Stimulated activated CD8-positive, alpha-beta memory T cell treated with anti-CD3 and anti-CD28 coated beads, Interleukin-12 subunit alpha, Interleukin-12 subunit beta, amount 100 ng/mL, for 24 hours (primary cell): ENCODE measurements around the gene SRCIN1.
"Not testable (repeated sequence)": the region's sequence is repeated elsewhere in the genome, so short reads cannot be mapped to it uniquely, and the experiment has no call there.

Source experiments
- DNase-seq: peaks from one replicate; pipeline ENCODE4 v3.0.0-alpha.2; 2020; ENCODE audit errors: extremely low read depth

Gene SRCIN1

DNA sequence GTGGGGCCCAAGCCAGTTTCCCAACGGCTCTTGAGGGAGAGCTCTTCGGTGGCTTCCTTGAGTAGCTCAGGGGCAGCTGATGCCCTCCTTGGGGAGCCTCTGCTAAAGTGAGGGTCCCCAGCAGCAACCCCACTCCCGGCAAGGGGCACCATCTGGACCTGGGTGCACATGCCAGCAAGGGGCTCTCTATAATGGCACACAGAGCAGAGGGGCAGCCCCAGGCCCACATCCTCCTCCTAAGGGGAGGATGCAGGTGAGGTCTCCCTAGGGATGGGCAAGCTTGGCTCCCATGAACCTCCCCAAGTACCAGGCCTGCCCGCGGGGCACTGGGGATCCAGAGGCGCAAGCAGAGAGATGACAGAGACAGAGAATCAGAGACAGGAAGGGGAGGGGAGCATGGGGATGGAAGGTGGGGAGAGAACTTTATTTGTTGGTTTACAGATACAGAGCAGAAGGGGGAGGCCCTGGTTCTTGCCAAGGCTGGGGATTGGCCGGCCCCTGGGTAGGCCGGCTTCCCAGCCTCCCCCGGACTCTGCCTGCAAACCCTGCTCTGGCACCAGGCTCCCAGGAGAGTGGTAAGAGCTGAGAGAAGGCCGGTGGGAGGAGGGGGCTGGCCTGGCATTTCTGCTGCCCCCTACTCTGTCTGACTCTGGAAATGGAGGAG lies 61.4 kb downstream of the SRCIN1 start:
- DNase-seq, result no peak

DNA sequence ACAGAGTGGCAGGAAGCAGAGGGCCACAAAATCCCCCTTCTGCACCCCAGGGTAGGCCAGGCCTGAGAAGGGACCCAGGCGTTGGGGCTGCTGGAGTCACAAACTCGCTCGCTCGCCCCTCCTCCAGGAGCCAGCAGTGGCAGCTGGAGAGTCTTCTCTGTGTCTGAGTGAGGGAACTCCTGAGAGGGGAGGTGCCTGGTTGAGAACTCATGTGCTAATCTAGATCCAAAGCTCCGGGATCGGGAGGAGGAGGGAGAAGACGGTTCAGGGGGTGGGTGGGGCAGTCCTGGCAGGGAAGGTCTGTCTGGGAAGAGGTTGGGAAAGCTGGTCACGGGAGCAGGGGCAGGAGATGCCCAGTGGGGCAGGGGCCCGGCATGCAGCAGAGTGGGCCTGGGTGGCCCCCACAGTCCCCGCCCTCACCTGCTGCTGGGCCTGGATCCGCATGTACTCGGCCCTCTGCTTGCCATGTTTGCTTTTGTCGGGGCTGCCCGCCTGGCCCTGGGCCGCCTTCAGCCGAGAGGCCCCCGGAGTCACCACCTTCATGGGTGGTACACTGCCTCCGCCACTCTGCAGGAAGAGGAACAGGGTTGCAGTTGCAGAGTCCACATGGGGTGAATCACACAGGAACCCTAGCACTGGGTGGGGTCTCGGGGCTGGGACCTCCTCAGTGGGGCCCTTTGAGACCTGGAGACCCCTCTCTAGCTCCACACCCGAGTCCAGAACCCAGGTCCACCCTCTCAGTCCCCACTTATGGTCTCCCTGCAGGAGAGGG lies 62.2 kb downstream of the SRCIN1 start:
- no peak for DNase-seq

DNA sequence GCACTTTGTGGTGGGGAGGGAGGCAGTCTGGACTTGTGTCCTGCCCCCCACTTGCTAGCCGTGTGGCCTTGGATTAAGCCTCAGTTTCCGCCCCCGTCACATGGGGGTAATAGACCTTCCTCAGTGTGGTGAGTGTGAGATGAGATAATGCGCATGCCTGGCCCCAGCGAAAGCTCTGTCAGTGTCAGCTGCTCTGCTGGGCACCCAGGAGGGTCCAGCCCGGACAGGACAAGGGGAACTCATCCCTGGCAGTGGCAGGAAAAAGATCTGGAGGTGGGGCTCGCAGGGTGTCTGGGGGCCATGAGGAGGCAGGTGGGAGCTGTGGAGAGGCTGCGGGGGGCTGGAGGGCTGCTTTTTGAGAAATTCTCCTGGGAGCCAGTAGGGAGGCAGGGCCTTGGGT lies 63.5 kb downstream of the SRCIN1 start:
- no peak for DNase-seq

DNA sequence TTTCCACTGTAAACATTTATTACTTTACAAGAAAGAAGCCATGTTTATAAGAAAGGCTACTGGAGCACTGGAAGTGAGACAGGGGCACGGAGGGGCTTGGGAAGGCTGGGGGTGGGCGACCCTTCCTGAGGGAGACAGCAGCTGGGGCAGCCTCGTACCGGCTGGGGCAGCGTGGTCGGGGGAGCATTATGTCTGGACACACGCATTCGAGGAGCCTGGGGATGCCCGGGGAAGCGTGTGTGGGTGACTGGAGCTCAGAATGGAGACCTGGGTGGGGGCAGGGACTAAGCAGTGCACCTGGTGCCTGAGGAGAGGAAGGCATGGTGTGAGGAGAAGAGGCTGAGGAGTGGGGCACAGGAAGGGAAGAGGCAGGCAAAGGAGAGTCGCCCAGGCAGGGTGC lies 64.5 kb downstream of the SRCIN1 start:
- DNase-seq, result no peak

DNA sequence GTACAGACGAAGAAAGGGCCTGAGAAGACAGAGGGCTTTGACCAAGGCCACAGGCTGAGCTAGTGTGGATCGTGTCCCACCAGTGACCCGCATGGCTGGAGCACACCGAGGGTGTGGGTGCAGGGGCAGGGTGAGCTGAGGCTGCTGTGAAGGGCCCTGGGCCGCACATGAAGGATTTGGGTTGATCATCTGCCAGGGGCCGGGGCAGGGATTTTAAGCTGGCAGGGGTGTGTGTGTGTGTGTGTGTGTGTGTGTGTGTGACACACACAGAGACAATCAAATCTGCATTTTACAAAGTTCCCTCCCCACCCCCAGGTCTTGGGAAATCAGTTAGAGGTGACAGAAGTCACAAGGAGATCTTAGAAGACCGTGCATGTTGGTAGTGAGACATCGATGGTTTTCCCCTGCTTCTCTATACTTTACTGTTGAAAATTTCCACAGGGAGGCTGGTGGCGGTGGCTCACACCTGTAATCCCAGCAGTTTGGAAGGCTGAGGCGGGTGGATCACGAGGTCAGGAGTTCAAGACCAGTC lies 65.2 kb downstream of the SRCIN1 start:
- DNase-seq, result no peak

DNA sequence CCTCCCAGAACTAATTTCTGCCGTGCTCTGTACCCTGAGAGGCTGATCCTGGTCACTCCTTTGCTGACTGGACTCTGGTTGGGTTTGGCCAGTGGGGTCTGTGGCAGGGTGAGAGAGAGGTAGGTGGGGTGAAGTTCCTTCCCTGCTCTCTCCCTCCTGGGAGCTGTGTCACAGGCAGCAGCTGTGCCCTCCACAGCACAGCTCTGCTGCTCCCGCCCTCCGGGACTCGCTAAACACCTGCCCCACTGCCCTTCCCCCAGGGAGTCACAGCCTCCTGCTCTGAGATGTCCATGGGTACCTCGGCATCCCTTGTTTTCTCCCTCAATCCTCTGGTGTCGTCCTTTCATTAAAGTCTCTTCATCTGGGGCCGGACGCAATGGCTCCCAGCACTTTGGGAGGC lies 66.4 kb downstream of the SRCIN1 start:
- no peak for DNase-seq

DNA sequence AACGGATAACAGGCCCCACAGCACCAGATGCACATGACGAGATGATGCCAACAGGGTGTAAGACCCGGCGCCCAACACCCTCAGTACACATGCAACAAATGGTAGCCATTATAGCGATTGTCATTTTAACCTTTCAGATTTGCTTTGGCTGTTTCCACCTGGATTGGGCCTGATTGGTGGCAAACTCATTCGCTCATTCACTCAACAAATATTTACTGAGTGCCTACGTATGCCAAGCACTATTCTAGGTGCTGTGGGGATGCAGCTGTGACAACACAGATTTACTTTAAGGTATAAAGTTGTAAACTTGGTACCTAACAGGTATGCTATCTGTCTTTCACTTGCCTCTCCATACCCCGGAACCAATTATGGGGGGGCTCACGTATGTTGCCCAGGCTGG lies 66.8 kb downstream of the SRCIN1 start:
- DNase-seq, result no peak

DNA sequence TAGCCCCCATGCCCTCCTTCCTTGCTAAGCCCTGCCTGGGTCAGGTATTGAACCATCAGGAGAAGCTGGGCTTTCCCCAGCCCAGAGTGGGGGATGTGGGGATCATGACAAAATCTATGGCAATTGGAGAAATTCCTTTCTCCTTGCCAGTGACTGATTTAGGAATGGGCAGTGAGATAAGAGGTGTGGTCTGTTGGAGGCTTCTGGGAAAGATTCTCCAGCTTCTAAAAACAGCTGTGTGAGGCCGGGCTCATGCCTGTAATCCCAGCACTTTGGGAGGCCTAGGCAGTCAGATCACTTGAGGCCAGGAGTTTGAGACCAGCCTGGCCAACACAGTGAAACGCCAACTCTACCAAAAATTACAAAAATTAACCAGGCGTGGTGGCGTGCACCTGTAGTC lies 69.1 kb downstream of the SRCIN1 start:
- DNase-seq, result no peak

DNA sequence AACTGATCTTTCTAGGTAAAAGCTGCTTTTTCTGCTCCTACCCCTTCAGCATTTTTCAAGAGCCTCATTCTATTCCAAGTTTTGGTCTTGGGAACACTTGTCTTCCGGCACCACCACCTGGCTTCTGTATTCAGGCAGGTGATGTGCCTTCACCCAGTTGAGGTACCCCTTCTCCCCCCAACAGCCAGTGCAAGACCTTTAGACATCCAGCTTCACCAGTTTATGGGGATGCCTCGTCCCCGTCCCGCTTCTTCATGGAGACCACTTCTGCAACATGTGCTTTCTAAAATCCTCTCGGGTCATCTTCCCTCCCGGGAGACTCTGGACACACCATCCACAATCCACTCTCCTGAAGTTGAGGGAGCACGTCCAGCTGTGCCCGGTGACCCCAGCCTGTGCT lies 69.9 kb downstream of the SRCIN1 start:
- DNase-seq, result no peak

DNA sequence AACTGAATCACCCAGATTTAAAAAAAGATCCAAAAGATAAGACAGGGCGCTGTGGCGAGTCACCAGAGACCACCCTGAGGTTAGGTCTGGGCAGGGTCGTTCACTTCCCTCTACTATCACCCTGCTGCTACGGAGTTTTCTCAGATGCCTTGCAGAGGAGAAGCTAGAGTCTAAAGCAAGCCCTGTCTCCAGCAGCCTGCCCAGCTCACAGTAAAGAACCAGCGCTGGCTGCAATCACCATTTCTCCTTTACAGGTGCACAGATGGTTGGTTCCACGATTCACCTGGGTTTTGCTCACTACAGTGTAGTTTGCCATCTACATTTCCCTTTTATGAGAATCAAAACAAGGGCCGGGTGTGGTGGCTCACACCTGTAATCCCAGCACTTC lies 71.3 kb downstream of the SRCIN1 start:
- no peak for DNase-seq

DNA sequence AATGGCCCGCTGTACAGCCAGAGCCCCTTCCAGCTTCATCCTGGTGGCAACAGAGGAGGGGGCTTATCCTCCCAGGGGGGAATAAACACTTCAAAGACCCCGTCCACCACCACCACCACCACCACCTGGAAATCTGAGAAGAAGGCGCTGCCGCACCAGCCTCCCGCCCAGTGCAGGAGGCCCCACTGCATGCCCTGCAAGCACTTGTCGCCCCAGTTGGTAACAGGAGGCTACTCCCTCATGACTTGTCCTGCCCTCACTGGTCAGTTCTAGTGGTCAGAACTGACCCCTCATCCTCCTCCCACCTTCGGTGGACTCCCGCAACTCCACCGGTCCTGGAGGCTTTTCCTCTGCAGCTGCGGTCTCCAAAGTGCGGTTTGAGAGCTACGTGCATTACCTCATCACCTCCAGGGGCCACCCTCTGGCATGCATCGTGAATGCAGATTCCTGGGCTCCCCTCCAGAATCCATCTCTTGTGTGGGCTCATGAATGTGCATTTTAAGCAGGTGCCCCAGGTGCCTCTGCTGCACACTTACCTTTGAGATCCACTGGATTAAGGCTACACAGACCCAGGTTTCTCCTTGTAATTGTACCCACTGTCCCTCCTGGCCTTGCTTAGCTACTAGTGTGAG lies 71.8 kb downstream of the SRCIN1 start:
- no peak for DNase-seq

DNA sequence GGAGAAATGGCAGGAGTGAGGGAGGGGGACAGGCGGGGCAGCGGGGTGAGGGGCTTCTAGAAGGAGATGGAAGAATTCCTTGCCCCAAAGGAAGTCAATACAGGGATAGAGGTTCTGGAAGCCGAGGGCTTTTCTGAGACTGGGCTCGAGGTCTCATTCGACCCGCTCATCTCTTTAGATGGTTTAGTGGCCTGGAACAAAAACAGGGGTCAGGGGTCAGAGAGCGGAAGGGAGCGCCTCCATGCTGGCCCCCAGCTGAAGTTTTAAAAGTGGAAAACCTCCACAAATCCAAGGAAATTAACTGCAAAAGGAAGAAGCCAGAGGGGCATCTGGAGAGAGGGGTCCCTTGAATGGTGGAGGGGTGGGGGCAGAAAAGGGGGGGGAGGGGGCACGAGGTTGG lies 72.5 kb downstream of the SRCIN1 start:
- no peak for DNase-seq

DNA sequence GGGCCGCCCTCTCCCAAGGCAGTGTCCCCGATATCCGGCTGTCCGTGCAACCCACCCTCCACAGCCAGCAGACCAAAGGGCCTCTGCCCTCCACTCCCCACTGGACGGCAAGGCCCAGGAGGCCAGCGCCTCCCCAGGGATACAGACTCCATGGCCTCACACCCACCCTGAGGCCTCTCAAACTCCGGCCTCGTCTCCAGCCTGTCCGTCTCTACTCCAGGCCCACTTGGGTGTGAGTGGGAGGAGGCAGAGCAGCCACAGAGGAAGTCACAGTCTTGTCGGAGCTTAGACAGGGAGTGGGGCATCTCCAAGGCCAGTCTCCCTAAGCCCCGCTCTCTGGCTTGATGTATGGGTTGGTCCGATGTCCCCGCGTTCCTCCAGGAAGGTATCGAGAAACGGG lies 73.3 kb downstream of the SRCIN1 start:
- DNase-seq, result no peak

DNA sequence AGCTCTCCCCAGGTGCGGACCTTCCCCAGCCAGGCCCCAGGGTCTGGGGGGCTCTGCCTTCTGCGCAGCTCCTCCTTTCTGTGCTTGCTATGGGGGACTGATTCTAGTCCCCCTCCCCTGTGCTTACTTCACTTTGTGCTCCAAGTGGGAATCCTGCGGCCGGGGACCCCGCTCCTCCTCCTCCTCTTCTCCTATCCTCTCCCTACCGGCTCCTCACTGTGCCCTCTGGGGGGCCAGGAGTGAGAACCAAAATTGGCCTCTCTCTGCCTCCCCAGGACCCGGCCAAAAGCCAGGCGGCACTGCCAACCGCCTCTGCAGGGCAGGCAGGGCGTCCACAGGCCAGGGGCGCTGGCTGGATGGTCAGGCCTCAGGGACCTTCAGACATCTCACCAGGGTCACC lies 74.0 kb downstream of the SRCIN1 start:
- not testable (repeated sequence) for DNase-seq

DNA sequence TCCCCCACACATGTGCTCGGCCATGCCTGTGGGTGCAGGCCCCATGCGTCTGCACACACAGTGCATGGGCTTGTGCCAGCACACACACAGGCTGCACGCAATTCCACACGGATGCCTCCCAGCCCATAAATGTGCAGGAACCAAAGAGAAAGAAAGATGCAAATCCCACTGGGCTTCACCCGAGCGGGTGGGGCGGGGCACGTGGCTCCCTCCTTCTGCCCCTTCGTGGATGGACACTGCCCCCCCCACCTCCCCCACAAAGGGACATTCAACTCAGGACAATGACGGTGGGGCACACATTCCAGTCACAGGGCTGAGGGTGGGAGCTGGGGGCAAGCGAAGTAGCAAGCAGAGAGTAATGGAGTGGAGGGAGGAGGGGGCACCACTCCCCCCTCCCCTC lies 74.9 kb downstream of the SRCIN1 start:
- DNase-seq, result not testable (repeated sequence)

DNA sequence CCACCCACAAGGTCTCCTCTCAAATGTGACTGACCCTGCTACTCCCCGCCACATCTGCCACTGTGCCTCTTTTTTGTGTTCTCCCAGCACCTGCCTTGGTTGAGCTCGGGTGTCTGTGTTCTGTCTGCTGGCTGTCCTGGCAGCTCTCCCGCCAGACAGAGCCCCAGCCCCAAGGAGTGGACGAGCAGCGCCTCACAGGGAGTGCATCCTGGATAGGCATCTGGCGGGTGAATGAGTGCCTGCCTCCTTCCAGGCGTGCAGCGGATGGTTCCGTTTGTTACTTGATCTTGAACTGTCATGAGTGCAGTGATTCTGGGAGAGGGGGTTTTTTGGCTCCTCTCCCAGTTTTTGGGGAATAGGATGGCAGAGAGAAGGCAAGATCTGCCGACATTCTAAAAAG lies 77.6 kb downstream of the SRCIN1 start:
- DNase-seq, result not testable (repeated sequence)

DNA sequence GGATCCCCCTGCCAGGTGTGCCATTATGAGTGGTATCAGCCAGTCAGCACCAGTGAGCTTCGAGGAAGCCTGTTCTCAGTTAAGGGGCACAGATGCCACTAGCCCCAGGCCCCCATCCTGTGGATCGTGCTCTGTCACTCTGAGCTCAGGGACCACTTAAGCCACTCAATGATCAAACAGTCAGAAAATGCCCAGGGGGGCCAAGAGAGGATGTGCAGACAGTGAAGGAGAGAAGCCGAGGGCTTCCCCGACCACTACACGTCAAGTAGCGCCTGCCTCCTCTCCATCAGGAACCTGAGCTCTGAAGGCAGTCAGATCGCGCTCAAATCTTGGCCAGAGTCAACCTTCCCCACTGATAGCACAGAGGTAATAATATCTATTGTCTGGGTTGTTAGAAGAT lies 79.2 kb downstream of the SRCIN1 start:
- DNase-seq, result not testable (repeated sequence)

DNA sequence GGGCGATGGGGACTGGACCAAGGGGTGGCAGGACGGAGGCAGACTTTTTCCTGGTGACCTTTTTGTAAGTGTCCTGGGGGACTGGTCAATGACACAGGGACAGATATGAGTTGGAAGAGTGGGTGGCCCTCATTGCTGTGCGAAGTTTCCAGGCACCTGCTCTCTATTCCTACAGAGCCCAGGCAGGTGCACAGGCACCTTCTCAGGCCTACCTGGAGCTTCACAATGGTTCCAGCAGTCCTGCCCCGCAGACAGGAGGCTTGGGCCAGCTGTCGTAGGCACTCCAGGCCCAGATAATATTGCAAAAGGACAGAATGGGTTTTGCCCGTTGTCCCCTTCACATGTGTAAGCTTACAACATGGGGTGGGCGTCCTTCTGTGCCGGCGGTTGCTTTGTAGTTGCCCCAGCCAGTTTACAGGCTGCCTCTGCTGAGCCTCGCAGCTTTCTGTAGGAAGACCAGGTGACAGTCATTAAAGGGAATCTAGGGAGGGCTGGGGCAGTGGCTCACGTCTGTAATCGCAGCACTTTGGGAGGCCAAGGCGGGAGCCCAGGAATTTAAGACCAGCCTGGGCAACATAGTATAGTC lies 93.2 kb downstream of the SRCIN1 start:
- no peak for DNase-seq

DNA sequence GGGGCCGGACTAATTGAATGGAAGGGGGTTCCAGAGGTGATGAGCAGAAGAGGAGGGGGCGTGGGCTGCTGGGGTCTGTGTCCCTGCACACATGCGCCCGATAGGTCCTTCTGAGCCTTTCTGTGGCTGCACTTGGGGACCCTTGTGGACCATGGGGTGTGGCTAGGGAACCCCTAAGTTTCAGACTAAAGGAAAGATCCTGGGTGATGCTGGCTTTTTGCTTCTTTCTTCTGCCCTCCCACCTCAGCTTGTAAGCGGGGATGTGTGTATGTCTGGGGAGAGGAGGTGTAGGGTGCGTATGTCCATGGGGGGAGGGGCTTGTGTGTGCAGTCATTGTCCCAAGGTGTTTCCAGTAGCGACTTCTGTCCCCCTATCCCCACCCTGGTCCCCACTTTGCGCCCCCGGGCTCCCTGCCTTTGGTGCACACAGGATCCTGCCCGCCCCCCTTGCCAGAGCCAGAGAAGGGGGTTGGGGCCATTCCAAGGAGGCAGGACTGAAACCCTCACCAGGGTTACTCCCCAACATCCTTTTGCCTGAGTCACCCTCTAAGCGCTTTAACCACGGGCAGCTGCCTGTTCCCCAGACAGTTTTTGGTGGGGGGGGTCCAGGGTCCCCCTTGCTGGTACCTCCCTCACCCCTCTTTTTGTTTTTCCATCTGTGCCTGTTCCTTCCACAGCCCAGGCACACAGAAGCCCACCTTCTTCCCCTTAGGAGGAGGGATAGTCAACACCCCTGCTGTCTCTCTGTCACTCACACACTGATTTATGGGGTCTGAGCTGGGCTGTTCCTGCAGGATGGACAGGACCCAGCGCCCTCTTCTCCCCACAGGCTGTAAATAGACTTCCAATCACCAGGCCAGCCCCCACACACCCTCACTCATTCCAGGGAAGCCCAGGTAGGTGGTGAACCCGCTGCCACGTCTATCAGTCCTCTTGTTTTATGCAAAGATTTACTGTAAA lies 94.3 kb downstream of the SRCIN1 start:
- no peak for DNase-seq

DNA sequence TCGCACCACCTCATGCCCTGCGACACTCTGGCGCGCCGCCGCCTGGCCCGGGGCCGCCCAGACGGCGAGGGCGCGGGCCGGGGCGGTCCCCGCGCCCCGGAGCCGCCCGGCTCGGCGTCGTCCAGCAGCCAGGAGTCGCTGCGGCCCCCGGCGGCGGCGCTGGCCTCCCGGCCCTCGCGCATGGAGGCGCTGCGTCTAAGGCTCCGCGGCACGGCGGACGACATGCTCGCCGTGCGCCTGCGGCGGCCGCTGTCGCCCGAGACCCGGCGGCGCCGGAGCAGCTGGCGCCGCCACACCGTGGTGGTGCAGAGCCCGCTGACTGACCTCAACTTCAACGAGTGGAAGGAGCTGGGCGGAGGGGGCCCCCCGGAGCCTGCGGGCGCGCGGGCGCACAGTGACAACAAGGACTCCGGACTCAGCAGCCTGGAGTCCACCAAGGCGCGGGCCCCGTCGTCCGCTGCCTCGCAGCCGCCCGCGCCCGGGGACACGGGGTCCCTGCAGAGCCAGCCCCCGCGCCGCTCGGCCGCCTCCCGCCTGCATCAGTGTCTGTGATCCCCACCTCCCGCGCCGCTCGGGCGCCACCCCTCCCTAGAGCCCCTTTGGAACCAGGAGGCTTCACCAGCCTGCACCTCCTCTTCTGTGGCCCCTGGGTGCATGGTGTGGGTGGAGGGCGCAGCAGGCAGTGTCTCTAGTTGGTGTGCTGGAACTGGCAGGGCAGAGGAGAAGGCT lies 95.2 kb downstream of the SRCIN1 start:
- no peak for DNase-seq
